GM12878 (cell line): ENCODE data around the gene MAGI3. TPM values are rescaled to one million over a fixed set of nuclear protein-coding genes. Genes with fewer than 3 reads are reported as not detected.

Experiments used
- ATAC-seq: fragments of 200-7000 bp; cut with Tn5 transposase; 3 replicates; pipeline ENCODE4 v1.9.1; 2020; ENCODE audit warnings: mild to moderate bottlenecking, moderate library complexity
- BruUV-seq: library from RNA; stranded (reverse); fragments of 400-500 nt; replicated peaks from 2 replicates; lab custom pipeline; 2021; lab: Mats Ljungman, UMichigan
- CTCF ChIA-PET: fragments of 300-600 bp; sonication (Branson Sonifier 250); formaldehyde crosslinking; extraction: SDS; loops from one replicate; lab custom pipeline; 2021; ENCODE audit warnings: inconsistent platforms; lab: Yijun Ruan, JAX
- POLR2A ChIA-PET: fragments of 350-600 bp; formaldehyde crosslinking; extraction: SDS; loops from one replicate; lab custom pipeline; 2021; ENCODE audit warnings: inconsistent platforms; lab: Charles Lee
- RAD21 ChIA-PET: fragments of 300-600 bp; sonication (Branson Sonifier 250); formaldehyde crosslinking; loops from one replicate; lab custom pipeline; 2023; ENCODE audit warnings: antibody characterized with exemption; ENCODE audit not compliant: unreplicated experiment; lab: Charles Lee
- SMC1A ChIA-PET: fragments of 300-600 bp; sonication (Branson Sonifier 250); formaldehyde crosslinking; loops from one replicate; lab custom pipeline; 2023; ENCODE audit not compliant: unreplicated experiment, uncharacterized antibody; lab: Charles Lee
- DNase-seq: peaks from one replicate; pipeline ENCODE4 v3.0.0-alpha.2; 2011; ENCODE audit warnings: low read depth, low spot score
- FAIRE-seq: peaks from 3 replicates; lab custom pipeline; 2011; peaks lifted over from hg19 to GRCh38; lab: Jason Lieb, UNC
- H2AFZ ChIP-seq: 2 replicates; pipeline ENCODE4 v1.6.0; 2011; ENCODE audit warnings: low read depth, low read length, control low read depth; ENCODE audit not compliant: control insufficient read depth
- H3K27ac ChIP-seq: 2 replicates; pipeline ENCODE4 v1.5.1; 2011; ENCODE audit warnings: control low read depth; ENCODE audit not compliant: control insufficient read depth, insufficient read depth
- H3K27me3 ChIP-seq, 2 experiments: replicated peaks in 1 of 2; 2 replicates each; pipeline versions ENCODE4 v1.6.0 to v1.6.1; 2011; ENCODE audit warnings: low read length in 1 of 2; ENCODE audit not compliant: control insufficient read depth in 2 of 2, insufficient read depth in 2 of 2
- H3K36me3 ChIP-seq, 2 experiments: 2 replicates each; pipeline ENCODE4 v1.5.1; 2011; ENCODE audit warnings: low read length in 1 of 2; ENCODE audit not compliant: control insufficient read depth in 2 of 2, insufficient read depth in 2 of 2
- H3K4me1 ChIP-seq: 2 replicates; pipeline ENCODE4 v1.6.1; 2011; ENCODE audit warnings: mild to moderate bottlenecking, low read length, moderate library complexity, mixed read lengths; ENCODE audit not compliant: control insufficient read depth, insufficient read depth
- H3K4me2 ChIP-seq: 2 replicates; pipeline ENCODE4 v1.6.0; 2011; ENCODE audit warnings: control low read depth; ENCODE audit not compliant: control insufficient read depth, insufficient read depth
- H3K4me3 ChIP-seq: fragments of 200-600 bp; sonication (generic); 2 replicates; pipeline ENCODE4 v1.5.1; 2016
- H3K79me2 ChIP-seq: 2 replicates; pipeline ENCODE4 v1.6.0; 2011; ENCODE audit warnings: low read length; ENCODE audit not compliant: control insufficient read depth, insufficient read depth
- H3K9ac ChIP-seq: 2 replicates; pipeline ENCODE4 v1.8.0; 2011; ENCODE audit warnings: low read length, control low read depth, mixed read lengths; ENCODE audit not compliant: control insufficient read depth, insufficient read depth
- H3K9me3 ChIP-seq: replicated peaks from 3 replicates; pipeline ENCODE4 v1.5.1; 2011; ENCODE audit warnings: mild to moderate bottlenecking, low read length; ENCODE audit not compliant: control insufficient read depth, insufficient read depth
- H4K20me1 ChIP-seq: 2 replicates; pipeline ENCODE4 v1.6.0; 2011; ENCODE audit not compliant: control insufficient read depth, insufficient read depth
- ATF2 ChIP-seq: IDR thresholded peaks from 2 replicates; pipeline ENCODE4 v1.6.1; 2012; ENCODE audit warnings: low read length, inconsistent platforms
- BACH1 ChIP-seq: fragments of 450-650 bp; IDR thresholded peaks from 2 replicates; pipeline ENCODE4 v1.6.1; 2017; ENCODE audit warnings: mild to moderate bottlenecking, borderline replicate concordance
- BHLHE40 ChIP-seq, 2 experiments: fragments of 450-650 bp in 1 of 2; IDR thresholded peaks; 2 replicates each; pipeline ENCODE4 v1.6.1; 2011 to 2017; ENCODE audit warnings: low read depth in 2 of 2, borderline replicate concordance in 1 of 2, improper control_type of control experiment in 1 of 2, low read length in 1 of 2, mild to moderate bottlenecking in 1 of 2
- CBX3 ChIP-seq: fragments of 200-600 bp; sonication (generic); IDR thresholded peaks from 2 replicates; pipeline ENCODE4 v1.6.1; 2016; ENCODE audit warnings: low read depth, borderline replicate concordance
- CBX5 ChIP-seq: sonication (generic); IDR thresholded peaks from 2 replicates; pipeline ENCODE4 v1.6.1; 2016; ENCODE audit warnings: low read depth, moderate library complexity, mild to moderate bottlenecking, inconsistent platforms
- EED ChIP-seq: sonication (generic); IDR thresholded peaks from 2 replicates; pipeline ENCODE4 v1.6.1; 2016; ENCODE audit warnings: antibody characterized with exemption, low read depth
- HDAC2 ChIP-seq: fragments of 200-600 bp; sonication (generic); IDR thresholded peaks from 2 replicates; pipeline ENCODE4 v1.6.1; 2017
- KAT2A ChIP-seq: conservative IDR thresholded peaks from 2 replicates; pipeline ENCODE4 v1.6.1; 2011; ENCODE audit warnings: low read depth, low read length; ENCODE audit not compliant: control insufficient read depth
- LARP7 ChIP-seq: fragments of 450-650 bp; IDR thresholded peaks from 2 replicates; pipeline ENCODE4 v1.6.1; 2017; ENCODE audit warnings: mild to moderate bottlenecking
- MTA2 ChIP-seq: fragments of 450-650 bp; IDR thresholded peaks from 2 replicates; pipeline ENCODE4 v1.6.1; 2016; ENCODE audit warnings: low read depth, mild to moderate bottlenecking, moderate library complexity
- NFYB ChIP-seq: IDR thresholded peaks from 2 replicates; pipeline ENCODE4 v1.6.1; 2011; ENCODE audit warnings: low read depth, mild to moderate bottlenecking, low read length, improper control_type of control experiment, moderate library complexity; ENCODE audit not compliant: insufficient read depth
- RUNX3 ChIP-seq: IDR thresholded peaks from 2 replicates; pipeline ENCODE4 v1.6.1; 2012; ENCODE audit warnings: low read length, inconsistent platforms
- TARDBP ChIP-seq: IDR thresholded peaks from 2 replicates; pipeline ENCODE4 v1.6.1; 2016; ENCODE audit warnings: borderline replicate concordance
- WRNIP1 ChIP-seq: IDR thresholded peaks from 2 replicates; pipeline ENCODE4 v1.6.1; 2011; ENCODE audit warnings: low read depth, low read length, improper control_type of control experiment, borderline replicate concordance
- YY1 ChIP-seq: IDR thresholded peaks from 2 replicates; pipeline ENCODE4 v1.6.1; 2011; ENCODE audit warnings: low read depth, mild to moderate bottlenecking, low read length
- WGBS: methylation state at CpG from one replicate; pipeline ENCODE4 v1.1.6; 2016; ENCODE audit warnings: low lambda C conversion rate; ENCODE audit not compliant: insufficient replicate concordance, insufficient coverage; ENCODE audit errors: missing lambda C conversion rate; 5-methylcytosine and 5-hydroxymethylcytosine counted together
- in situ Hi-C: fragments of 300-500 bp; cut with MboI; formaldehyde crosslinking; loops from 9 replicates; pipeline ENCODE4 v1.14.3; 2018; ENCODE audit warnings: mixed read lengths
- intact Hi-C: fragments of 100-400 bp; cut with micrococcal nuclease; formaldehyde crosslinking; loops from one replicate; pipeline ENCODE4 v1.14.2; 2022; ENCODE audit not compliant: unreplicated experiment
- polyA plus RNA-seq, 11 experiments: library from polyadenylated mRNA; depleted of rRNA in 4 of 11; unstranded in 6 of 11; stranded (reverse) in 5 of 11; fragments of >200 nt; fragmentation: Nextera tagmentation in 4 of 11; fragmentation: Illumina TruSeq in 1 of 11; extraction: Ambion mirVana in 4 of 11; extraction: Trizol in 1 of 11; gene quantifications; 1 replicate in 1 of 11; 2 replicates in 10 of 11; pipeline versions ENCODE4 v1.2.1 to v1.2.3, GENCODE V29; 2011 to 2016; ENCODE audit warnings: inconsistent platforms in 2 of 11, missing spikeins in 2 of 11, low read depth in 1 of 11
- total RNA-seq, 4 experiments: library from RNA; depleted of rRNA in 3 of 4; stranded (reverse); fragments of >200 nt in 3 of 4; fragmentation: Illumina TruSeq in 1 of 4; extraction: Trizol in 1 of 4; gene quantifications; 2 replicates each; pipeline versions ENCODE4 v1.2.1 to v1.2.3, GENCODE V29; 2013 to 2021
- TF ChIP-seq, protein P1 (sequence below): fragments of 450-650 bp; IDR thresholded peaks from 2 replicates; pipeline ENCODE4 v1.6.1; 2017; ENCODE audit warnings: mild to moderate bottlenecking, low read depth, inconsistent platforms; ENCODE audit not compliant: poor library complexity, severe bottlenecking
- TF ChIP-seq, protein P2 (sequence below): IDR thresholded peaks from 2 replicates; pipeline ENCODE4 v1.6.1; 2011; ENCODE audit warnings: low read depth, mild to moderate bottlenecking, low read length, moderate library complexity, borderline replicate concordance; ENCODE audit errors: extremely low read depth

The MAGI3 gene
- total and polyA plus RNA-seq, 10 of the 15 experiments (the other 5 are each of a cell fraction or from before 2014, with no cell fraction given), result 0.17 to 0.65 (median 0.32) TPM

GRCh38 chr1:113442131-113442530 is 51.8 kb downstream of the MAGI3 start:
- in situ Hi-C loops, result no loop called here
- ATAC-seq, result no peak
- no TSS peak for BruUV-seq
- no peak overlapping the region for H2AFZ ChIP-seq
- no peak for FAIRE-seq
- no peaks in the 10 kb centered on the region for H4K20me1 ChIP-seq
- H3K27me3 ChIP-seq, result no peaks in the 10 kb centered on the region
- no peaks in the 10 kb centered on the region for H3K79me2 ChIP-seq
- H3K4me1 ChIP-seq, result no peaks in the 10 kb centered on the region
- SMC1A ChIA-PET, result no interaction called here
- POLR2A ChIA-PET, result interaction anchor here (0.6 kb wide), 1 partner anchor 1916 kb away, joined by 7 read pairs; no protein-coding TSS in a partner anchor
- 96% methylated on average over 2 of the region's 2 CpGs for WGBS
- H3K27ac ChIP-seq, result no peak overlapping the region
- no peak overlapping the region for H3K9ac ChIP-seq
- H3K36me3 ChIP-seq, result no peaks in the 10 kb centered on the region
- H3K4me2 ChIP-seq, result no peak overlapping the region
- intact Hi-C loops, result no loop called here
- H3K9me3 ChIP-seq, result no peaks in the 10 kb centered on the region; the same call in 2 of the 3 replicates
- H3K4me3 ChIP-seq, result no peak overlapping the region
- TF ChIP-seq NFYB, result no peak
- TF ChIP-seq, protein P1, sequence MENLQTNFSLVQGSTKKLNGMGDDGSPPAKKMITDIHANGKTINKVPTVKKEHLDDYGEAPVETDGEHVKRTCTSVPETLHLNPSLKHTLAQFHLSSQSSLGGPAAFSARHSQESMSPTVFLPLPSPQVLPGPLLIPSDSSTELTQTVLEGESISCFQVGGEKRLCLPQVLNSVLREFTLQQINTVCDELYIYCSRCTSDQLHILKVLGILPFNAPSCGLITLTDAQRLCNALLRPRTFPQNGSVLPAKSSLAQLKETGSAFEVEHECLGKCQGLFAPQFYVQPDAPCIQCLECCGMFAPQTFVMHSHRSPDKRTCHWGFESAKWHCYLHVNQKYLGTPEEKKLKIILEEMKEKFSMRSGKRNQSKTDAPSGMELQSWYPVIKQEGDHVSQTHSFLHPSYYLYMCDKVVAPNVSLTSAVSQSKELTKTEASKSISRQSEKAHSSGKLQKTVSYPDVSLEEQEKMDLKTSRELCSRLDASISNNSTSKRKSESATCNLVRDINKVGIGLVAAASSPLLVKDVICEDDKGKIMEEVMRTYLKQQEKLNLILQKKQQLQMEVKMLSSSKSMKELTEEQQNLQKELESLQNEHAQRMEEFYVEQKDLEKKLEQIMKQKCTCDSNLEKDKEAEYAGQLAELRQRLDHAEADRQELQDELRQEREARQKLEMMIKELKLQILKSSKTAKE, result no peak
- TF ChIP-seq RUNX3, result no peak
- TF ChIP-seq WRNIP1, result no peak
- TF ChIP-seq CBX5, result no peak
- CTCF ChIA-PET, result no interaction called here
- RAD21 ChIA-PET, result no interaction called here
- DNase-seq, result no peak

GRCh38 chr1:113444857-113445256 is 54.5 kb downstream of the MAGI3 start:
- FAIRE-seq (no peak), DNase-seq (no peak), ATAC-seq (no peak)
- no peak overlapping the region for H3K9ac ChIP-seq
- no peaks in the 10 kb centered on the region for H4K20me1 ChIP-seq
- ChIA-PET RAD21 (no interaction called here), CTCF (no interaction called here), SMC1A (no interaction called here), POLR2A (no interaction called here)
- intact Hi-C loops, result no loop called here
- in situ Hi-C loops, result no loop called here
- H3K4me1 ChIP-seq, result no peaks in the 10 kb centered on the region
- no peaks in the 10 kb centered on the region; the same call in 2 of the 3 replicates for H3K9me3 ChIP-seq
- no peaks in the 10 kb centered on the region for H3K27me3 ChIP-seq
- no peaks in the 10 kb centered on the region for H3K79me2 ChIP-seq
- no peak overlapping the region for H2AFZ ChIP-seq
- H3K27ac ChIP-seq, result no peak overlapping the region
- no peak overlapping the region for H3K4me3 ChIP-seq
- no TSS peak for BruUV-seq
- H3K4me2 ChIP-seq, result no peak overlapping the region
- H3K36me3 ChIP-seq, result no peaks in the 10 kb centered on the region
- TF ChIP-seq ATF2 (no peak), TARDBP (no peak), BACH1 (no peak), EED (no peak), HDAC2 (no peak), KAT2A (no peak), MTA2 (no peak), LARP7 (no peak), CBX3 (no peak), YY1 (no peak), BHLHE40 (IDR thresholded peaks at IDR 0.05; ENCODE audit: borderline replicate concordance in 1 of 2, low read depth in 2 of 2, low read length in 1 of 2) (no peak)
- TF ChIP-seq, protein P2, sequence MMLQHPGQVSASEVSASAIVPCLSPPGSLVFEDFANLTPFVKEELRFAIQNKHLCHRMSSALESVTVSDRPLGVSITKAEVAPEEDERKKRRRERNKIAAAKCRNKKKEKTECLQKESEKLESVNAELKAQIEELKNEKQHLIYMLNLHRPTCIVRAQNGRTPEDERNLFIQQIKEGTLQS, result no peak
